ENCODE data around the gene ACOX1. TPM values are rescaled to one million over a fixed set of nuclear protein-coding genes. Genes with fewer than 3 reads are reported as not detected.

The ACOX1 gene
- total RNA-seq, 1 donor from 2014 or later: 23.3 TPM

GRCh38 chr17:75950421-75950820 lies 28.5 kb downstream of the ACOX1 start:
- H3K36me3 Mint-ChIP-seq (ENCODE audit: low read depth): peaks cover 62% of the 10 kb centered on the region
- no peaks in the 10 kb centered on the region for H3K27me3 Mint-ChIP-seq
- ChIA-PET POLR2A (no interaction called here), CTCF (no interaction called here)
- H3K9me3 Mint-ChIP-seq: no peaks in the 10 kb centered on the region
- H3K4me3 Mint-ChIP-seq: no peak overlapping the region
- H3K4me1 Mint-ChIP-seq: no peaks in the 10 kb centered on the region
- DNase-seq (no peak), ATAC-seq (ENCODE audit: low read depth) (no peak)
- TF ChIP-seq CTCF (IDR thresholded peaks at IDR 0.05): no peak
- no peak overlapping the region for H3K27ac Mint-ChIP-seq
- intact Hi-C loops (cut with micrococcal nuclease): no loop called here

DNA sequence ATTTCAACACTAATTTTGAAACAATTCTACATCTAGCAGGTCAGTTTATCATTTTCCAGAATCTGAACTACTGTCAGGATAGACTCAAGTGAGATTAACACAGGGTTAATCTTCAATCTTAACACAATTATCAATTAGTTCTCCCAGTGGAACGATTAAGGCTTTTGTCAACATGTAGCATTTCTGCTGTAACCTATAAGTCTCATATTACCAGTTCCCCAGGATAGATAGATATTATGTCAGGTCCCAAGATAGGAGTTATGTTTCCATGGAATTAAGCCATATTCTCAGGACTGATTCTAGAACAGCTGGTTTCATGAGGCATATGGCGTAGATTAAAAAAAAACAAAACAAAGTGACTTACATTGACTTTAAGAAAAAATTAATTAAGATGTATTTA lies 33.8 kb downstream of the ACOX1 start:
- Mint-ChIP-seq H3K36me3 (ENCODE audit: low read depth) (peaks cover 31% of the 10 kb centered on the region), H3K4me1 (peaks cover 11% of the 10 kb centered on the region), H3K9me3 (no peaks in the 10 kb centered on the region), H3K27me3 (no peaks in the 10 kb centered on the region), H3K27ac (no peak overlapping the region), H3K4me3 (no peak overlapping the region)
- POLR2A ChIA-PET: no interaction called here
- DNase-seq (no peak), ATAC-seq (ENCODE audit: low read depth) (no peak)
- CTCF ChIA-PET: no interaction called here
- intact Hi-C loops (cut with micrococcal nuclease): no loop called here
- no peak for TF ChIP-seq CTCF (IDR thresholded peaks at IDR 0.05)

GRCh38 chr17:75943491-75943890 lies 35.5 kb downstream of the ACOX1 start:
- H3K27me3 Mint-ChIP-seq: no peaks in the 10 kb centered on the region
- H3K27ac Mint-ChIP-seq: no peak overlapping the region
- ATAC-seq (ENCODE audit: low read depth) (no peak), DNase-seq (no peak)
- no peak overlapping the region for H3K4me3 Mint-ChIP-seq
- H3K9me3 Mint-ChIP-seq: no peaks in the 10 kb centered on the region
- no peak for TF ChIP-seq CTCF (IDR thresholded peaks at IDR 0.05)
- CTCF ChIA-PET: no interaction called here
- POLR2A ChIA-PET: no interaction called here
- H3K4me1 Mint-ChIP-seq: peaks cover 13% of the 10 kb centered on the region
- intact Hi-C loops (cut with micrococcal nuclease): no loop called here
- H3K36me3 Mint-ChIP-seq (ENCODE audit: low read depth): peaks cover 18% of the 10 kb centered on the region

DNA sequence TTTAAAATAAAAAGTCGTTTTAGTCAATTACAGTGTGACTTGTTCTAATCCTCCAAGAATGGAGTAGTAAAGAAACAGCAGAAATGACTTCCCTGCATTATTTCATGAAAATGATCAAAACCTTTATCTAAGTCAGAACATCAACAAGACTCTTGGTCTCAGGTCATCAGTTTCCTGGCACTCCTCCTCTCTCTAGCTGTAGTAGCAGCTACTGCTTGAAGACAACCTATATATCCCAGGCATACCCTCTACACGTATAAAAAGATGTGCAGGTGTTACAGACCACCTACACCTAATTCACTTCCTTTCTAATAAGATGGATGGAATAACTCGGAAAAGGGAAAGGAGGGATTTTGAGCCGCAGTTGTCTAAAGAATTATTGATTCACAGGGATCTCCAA lies 36.5 kb downstream of the ACOX1 start:
- H3K27ac Mint-ChIP-seq: no peak overlapping the region
- intact Hi-C loops (cut with micrococcal nuclease): no loop called here
- H3K4me1 Mint-ChIP-seq: peaks cover 13% of the 10 kb centered on the region
- H3K9me3 Mint-ChIP-seq: no peaks in the 10 kb centered on the region
- TF ChIP-seq CTCF (IDR thresholded peaks at IDR 0.05): no peak
- no peak for DNase-seq
- H3K27me3 Mint-ChIP-seq: no peaks in the 10 kb centered on the region
- H3K4me3 Mint-ChIP-seq: no peak overlapping the region
- ChIA-PET POLR2A (interaction anchor here (0.7 kb wide), 1 partner anchor 485 kb away, joined by 5 read pairs; no protein-coding TSS in a partner anchor), CTCF (no interaction called here)
- no peak for ATAC-seq (ENCODE audit: low read depth)
- peaks cover 13% of the 10 kb centered on the region for H3K36me3 Mint-ChIP-seq (ENCODE audit: low read depth)

- CTCF ChIA-PET: interaction anchor here (1.4 kb wide), 1 partner anchor 64 kb away, joined by 5 read pairs; no protein-coding TSS in a partner anchor
- peak overlapping the region; percentile 61 for H3K27ac Mint-ChIP-seq
These were observed 37.5 kb downstream of the ACOX1 start for GRCh38 chr17:75941442-75941819.

More at GRCh38 chr17:75941442-75941819, 37.5 kb downstream of the ACOX1 start:
- Mint-ChIP-seq H3K4me3 (peak overlapping the region; percentile 86), H3K36me3 (ENCODE audit: low read depth) (peaks cover 8% of the 10 kb centered on the region), H3K9me3 (no peaks in the 10 kb centered on the region), H3K4me1 (peaks cover 13% of the 10 kb centered on the region), H3K27me3 (no peaks in the 10 kb centered on the region)
- intact Hi-C loops (cut with micrococcal nuclease): loop anchor here (1.0 to 2.0 kb wide), 4 partner anchors 36 to 511 kb away; partner anchors contain the start of genes ACOX1, TEN1, UBE2O and WBP2
- no peak for TF ChIP-seq CTCF (IDR thresholded peaks at IDR 0.05)
- DNase-seq (no peak), ATAC-seq (ENCODE audit: low read depth) (no peak)
- POLR2A ChIA-PET: interaction anchor here (0.6 to 1.7 kb wide), 10 partner anchors 16 to 730 kb away, joined by 3 to 6 read pairs (median 3); partner anchors contain the start of genes ACOX1, MRPL38, SRP68 and TEN1

Data from activated B cell treated with CpG ODN at 0.5 μM for 24 hours (primary cell).